Trophoblast cell (in vitro differentiated cells and primary cell): ENCODE results near the gene PMEPA1.

Experiments used
- DNase-seq, 2 donors: peaks; one replicate each; pipeline ENCODE4 v3.0.0-alpha.2; 2016
- H2AFZ ChIP-seq: 2 replicates; pipeline ENCODE4 v1.6.1; 2013; ENCODE audit warnings: low read length, moderate library complexity, mild to moderate bottlenecking; ENCODE audit not compliant: insufficient read depth, poor library complexity
- H2AK5ac ChIP-seq: 2 replicates; pipeline ENCODE4 v1.6.1; 2013; ENCODE audit warnings: mild to moderate bottlenecking, low read length
- H2BK120ac ChIP-seq: 2 replicates; pipeline ENCODE4 v1.6.1; 2013; ENCODE audit warnings: low read length, mild to moderate bottlenecking, moderate library complexity; ENCODE audit not compliant: insufficient read depth, poor library complexity
- H2BK12ac ChIP-seq: 2 replicates; pipeline ENCODE4 v1.6.1; 2013; ENCODE audit warnings: mild to moderate bottlenecking, low read length, moderate library complexity
- H2BK5ac ChIP-seq: 2 replicates; pipeline ENCODE4 v1.6.1; 2013; ENCODE audit warnings: low read length, low read depth, moderate library complexity, mild to moderate bottlenecking; ENCODE audit not compliant: poor library complexity
- H3K14ac ChIP-seq: 2 replicates; pipeline ENCODE4 v1.6.1; 2013; ENCODE audit warnings: mild to moderate bottlenecking, low read length
- H3K18ac ChIP-seq: 2 replicates; pipeline ENCODE4 v1.6.1; 2013; ENCODE audit warnings: mild to moderate bottlenecking, low read length
- H3K23ac ChIP-seq: 2 replicates; pipeline ENCODE4 v1.6.1; 2013; ENCODE audit warnings: low read length
- H3K27ac ChIP-seq: 2 replicates; pipeline ENCODE4 v1.5.1; 2013; ENCODE audit warnings: low read depth, mild to moderate bottlenecking, inconsistent platforms, low read length, moderate library complexity
- H3K27me3 ChIP-seq: 2 replicates; pipeline ENCODE4 v1.6.1; 2013; ENCODE audit warnings: inconsistent platforms, mild to moderate bottlenecking, low read length, moderate library complexity; ENCODE audit not compliant: insufficient read depth
- H3K36me3 ChIP-seq, 2 experiments: 1 replicate in 1 of 2; 2 replicates in 1 of 2; pipeline ENCODE4 v1.6.1; 2013; ENCODE audit warnings: low read length in 2 of 2, mild to moderate bottlenecking in 2 of 2, moderate library complexity in 1 of 2; ENCODE audit not compliant: insufficient read depth in 2 of 2, control insufficient read depth in 1 of 2
- H3K4ac ChIP-seq: 2 replicates; pipeline ENCODE4 v1.6.1; 2013; ENCODE audit warnings: low read depth, mild to moderate bottlenecking, low read length, moderate library complexity
- H3K4me1 ChIP-seq, 2 experiments: 1 replicate in 1 of 2; 2 replicates in 1 of 2; pipeline ENCODE4 v1.6.1; 2013; ENCODE audit warnings: low read length in 2 of 2, mild to moderate bottlenecking in 2 of 2, moderate library complexity in 1 of 2; ENCODE audit not compliant: insufficient read depth in 2 of 2, control insufficient read depth in 1 of 2
- H3K4me2 ChIP-seq: 2 replicates; pipeline ENCODE4 v1.6.1; 2013; ENCODE audit warnings: inconsistent platforms, mild to moderate bottlenecking, low read length, moderate library complexity
- H3K4me3 ChIP-seq: 2 replicates; pipeline ENCODE4 v1.5.1; 2013; ENCODE audit warnings: mild to moderate bottlenecking, low read depth, low read length, inconsistent platforms
- H3K79me1 ChIP-seq: one replicate; pipeline ENCODE4 v1.6.1; 2013; ENCODE audit warnings: low read length
- H3K79me2 ChIP-seq: 2 replicates; pipeline ENCODE4 v1.6.1; 2013; ENCODE audit warnings: low read length, mild to moderate bottlenecking; ENCODE audit not compliant: control insufficient read depth, insufficient read depth, poor library complexity
- H3K9ac ChIP-seq: 2 replicates; pipeline ENCODE4 v1.6.1; 2013; ENCODE audit warnings: mild to moderate bottlenecking, low read length
- H3K9me3 ChIP-seq: 2 replicates; pipeline ENCODE4 v1.6.1; 2013; ENCODE audit warnings: low read depth, mild to moderate bottlenecking, control low read depth, inconsistent platforms, low read length; ENCODE audit not compliant: insufficient read depth
- H4K12ac ChIP-seq: 2 replicates; pipeline ENCODE4 v1.6.1; 2013; ENCODE audit warnings: low read depth, mild to moderate bottlenecking, low read length, moderate library complexity
- H4K8ac ChIP-seq: 2 replicates; pipeline ENCODE4 v1.6.1; 2013; ENCODE audit warnings: low read depth, mild to moderate bottlenecking, low read length, moderate library complexity
- H4K91ac ChIP-seq: one replicate; pipeline ENCODE4 v1.6.1; 2013; ENCODE audit warnings: low read depth, mild to moderate bottlenecking, low read length, moderate library complexity
- WGBS: extraction: QIAGEN DNeasy Blood & Tissue Kit; methylation state at CpG from one replicate; pipeline ENCODE4 v1.1.7; 2013; ENCODE audit warnings: missing lambda C conversion rate; ENCODE audit not compliant: insufficient read length, insufficient coverage; ENCODE audit errors: extremely low coverage; 5-methylcytosine and 5-hydroxymethylcytosine counted together

The PMEPA1 gene

GRCh38 chr20:57691699-57692098 lies 18.1 kb downstream of the PMEPA1 start:
- Histone ChIP-seq H2AFZ (no peak overlapping the region), H3K4me3 (no peak overlapping the region), H3K18ac (peak overlapping the region; percentile 94), H4K91ac (peak overlapping the region; percentile 98), H3K9ac (peak overlapping the region; percentile 11), H2AK5ac (peak overlapping the region; percentile 74), H3K4me2 (no peak overlapping the region), H3K4me1 (peaks cover 79 to 93% of the 10 kb centered on the region in 2 experiments), H2BK5ac (peak overlapping the region; percentile 95), H3K27me3 (no peaks in the 10 kb centered on the region), H3K79me1 (peaks cover 65% of the 10 kb centered on the region), H3K4ac (peak overlapping the region; percentile 97), H2BK12ac (peak overlapping the region; percentile 97), H3K36me3 (peaks cover 11% of the 10 kb centered on the region in 2 experiments), H3K79me2 (peaks cover 39% of the 10 kb centered on the region), H3K14ac (peak overlapping the region; percentile 96), H3K9me3 (no peaks in the 10 kb centered on the region), H2BK120ac (peak overlapping the region; percentile 98), H4K12ac (peak overlapping the region; percentile 4), H3K27ac (no peak overlapping the region), H4K8ac (peak overlapping the region; percentile 71), H3K23ac (no peak overlapping the region)
- DNase-seq = no peak
- WGBS = 100% methylated on average over 2 of the region's 12 CpGs

GRCh38 chr20:57690525-57690924 lies 19.3 kb downstream of the PMEPA1 start:
- WGBS = no CpG with 5 or more reads among the region's 15 CpGs
- Histone ChIP-seq H3K14ac (no peak overlapping the region), H3K9me3 (no peaks in the 10 kb centered on the region), H3K4ac (peak overlapping the region; percentile 4), H3K27me3 (no peaks in the 10 kb centered on the region), H3K79me2 (peaks cover 31% of the 10 kb centered on the region), H3K9ac (no peak overlapping the region), H4K12ac (no peak overlapping the region), H2BK12ac (peak overlapping the region; percentile 6), H2AK5ac (no peak overlapping the region), H3K4me3 (no peak overlapping the region), H2AFZ (no peak overlapping the region), H3K23ac (no peak overlapping the region), H3K27ac (no peak overlapping the region), H3K4me1 (peaks cover 81 to 93% of the 10 kb centered on the region in 2 experiments), H4K8ac (no peak overlapping the region), H4K91ac (no peak overlapping the region), H3K36me3 (peaks cover 13% of the 10 kb centered on the region in 2 experiments), H3K4me2 (no peak overlapping the region), H2BK120ac (no peak overlapping the region), H3K79me1 (peaks cover 64% of the 10 kb centered on the region), H3K18ac (peak overlapping the region; percentile 26), H2BK5ac (no peak overlapping the region)
- DNase-seq = peak in 1 of 2 donors; percentile 33

GRCh38 chr20:57689745-57690481 lies 19.9 kb downstream of the PMEPA1 start:
- Histone ChIP-seq H3K4me1 (peaks cover 79 to 90% of the 10 kb centered on the region in 2 experiments), H4K12ac (no peak overlapping the region), H2BK12ac (peak overlapping the region; percentile 52), H2BK120ac (peak overlapping the region; percentile 26), H3K23ac (no peak overlapping the region), H3K14ac (peak overlapping the region; percentile 63), H3K79me1 (peaks cover 58% of the 10 kb centered on the region), H3K27ac (no peak overlapping the region), H4K8ac (no peak overlapping the region), H3K4me3 (no peak overlapping the region), H3K9me3 (no peaks in the 10 kb centered on the region), H3K79me2 (peaks cover 31% of the 10 kb centered on the region), H2AFZ (no peak overlapping the region), H3K36me3 (peaks cover 13% of the 10 kb centered on the region in 2 experiments), H2AK5ac (peak overlapping the region; percentile 20), H3K9ac (no peak overlapping the region), H3K4me2 (no peak overlapping the region), H3K18ac (peak overlapping the region; percentile 82), H3K4ac (peak overlapping the region; percentile 35), H4K91ac (peak overlapping the region; percentile 74), H3K27me3 (no peaks in the 10 kb centered on the region), H2BK5ac (peak overlapping the region; percentile 10)
- no CpG with 5 or more reads among the region's 23 CpGs for WGBS
- peak in 1 of 2 donors; percentile 56 for DNase-seq

- H2BK120ac ChIP-seq = peak overlapping the region; percentile 37
- H3K9me3 ChIP-seq = no peaks in the 10 kb centered on the region
- H4K91ac ChIP-seq = peak overlapping the region; percentile 36
- H3K9ac ChIP-seq = no peak overlapping the region
- peak overlapping the region; percentile 49 for H3K18ac ChIP-seq
- peak overlapping the region; percentile 25 for H3K4ac ChIP-seq
- peaks cover 76 to 89% of the 10 kb centered on the region in 2 experiments for H3K4me1 ChIP-seq
- no peak overlapping the region for H3K27ac ChIP-seq
- no CpG with 5 or more reads among the region's 16 CpGs for WGBS
- H2BK5ac ChIP-seq = no peak overlapping the region
- H3K27me3 ChIP-seq = no peaks in the 10 kb centered on the region
- H4K12ac ChIP-seq = no peak overlapping the region
- no peak overlapping the region for H3K4me2 ChIP-seq
- H2AK5ac ChIP-seq = no peak overlapping the region
- no peak overlapping the region for H2AFZ ChIP-seq
- peaks cover 13% of the 10 kb centered on the region in 2 experiments for H3K36me3 ChIP-seq
- H3K79me1 ChIP-seq = peaks cover 50% of the 10 kb centered on the region
- no peak overlapping the region for H3K23ac ChIP-seq
- H3K4me3 ChIP-seq = no peak overlapping the region
- H3K14ac ChIP-seq = no peak overlapping the region
- peaks cover 33% of the 10 kb centered on the region for H3K79me2 ChIP-seq
- H4K8ac ChIP-seq = peak overlapping the region; percentile 21
- peak overlapping the region; percentile 10 for H2BK12ac ChIP-seq
- no peak for DNase-seq
Measured at GRCh38 chr20:57688864-57689263, 21.0 kb downstream of the PMEPA1 start.
